Activated CD4-positive, alpha-beta T cell treated with anti-CD3 and anti-CD28 coated beads, Interleukin-2, Interleukin-4, amounts not matched to agents 100 ng/mL and 50 ng/mL, durations not matched to agents 16 hours and 8 hours (primary cell): ENCODE measurements around the gene PPP6R3.

Source experiments
- DNase-seq: peaks from one replicate; pipeline ENCODE4 v3.0.0-alpha.2; 2020; ENCODE audit warnings: low spot score

Gene PPP6R3

DNA sequence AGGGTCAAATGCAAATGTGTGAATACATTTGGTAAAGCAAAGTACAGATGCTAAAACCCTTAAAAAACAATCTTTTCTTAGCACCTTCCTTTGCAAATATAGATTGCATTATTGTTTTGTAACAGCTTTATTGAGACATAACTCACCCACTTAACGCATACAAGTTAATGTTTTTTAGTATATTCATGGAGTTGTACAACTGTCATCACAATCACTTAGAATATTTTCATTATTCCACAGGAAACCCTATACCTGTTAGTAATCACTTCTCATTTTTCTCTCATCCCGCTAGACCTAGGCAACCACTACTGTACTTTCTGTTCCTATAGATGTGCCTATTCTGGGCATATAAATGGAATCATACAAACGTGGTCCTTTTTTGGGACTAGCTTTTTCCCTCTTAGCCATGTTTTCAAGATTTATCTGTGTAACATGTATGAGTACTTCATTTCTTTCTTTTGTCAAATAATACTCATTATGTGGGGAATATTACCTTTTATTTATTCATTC is 34.7 kb downstream of the PPP6R3 start:
- no peak for DNase-seq

DNA sequence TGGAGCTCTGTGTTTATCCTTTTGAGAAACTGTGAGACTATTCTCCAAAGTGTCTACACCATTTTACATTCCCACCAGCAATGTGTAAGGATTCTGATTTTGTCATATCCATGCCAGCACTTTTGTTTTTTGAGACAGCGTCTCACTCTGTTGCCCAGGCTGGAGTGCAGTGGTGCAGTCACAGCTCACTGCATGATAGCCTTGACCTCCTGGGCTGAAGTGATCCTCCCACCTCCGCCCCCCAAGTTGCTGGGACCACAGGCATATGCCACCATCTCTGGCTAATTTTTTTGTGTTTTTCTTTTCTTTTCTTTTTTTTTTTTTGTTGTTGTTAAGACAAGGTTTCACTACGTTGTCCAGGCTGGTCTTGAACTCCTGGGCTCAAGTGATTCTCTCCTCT is 35.3 kb downstream of the PPP6R3 start:
- DNase-seq: no peak

GRCh38 chr11:68497761-68498160 is 37.2 kb downstream of the PPP6R3 start:
- no peak for DNase-seq

DNA sequence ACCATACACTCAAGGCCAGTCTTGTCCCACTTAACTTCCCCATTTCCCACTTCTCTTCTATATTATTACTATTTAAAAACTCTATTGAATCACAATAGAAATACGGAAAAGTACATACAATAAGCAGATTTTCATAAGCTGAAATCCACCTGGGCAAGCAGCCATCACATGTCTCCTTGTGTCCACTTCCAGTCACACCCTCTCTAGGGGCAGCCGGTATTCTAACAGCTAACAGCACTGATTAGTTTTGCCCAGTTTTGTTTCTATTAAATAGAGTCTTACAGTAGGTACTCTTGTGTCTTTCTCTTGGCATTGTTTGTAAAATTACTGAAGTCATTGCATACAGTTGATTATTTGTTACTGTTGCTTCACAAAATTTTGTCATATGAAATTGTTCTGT is 37.8 kb downstream of the PPP6R3 start:
- DNase-seq: no peak

DNA sequence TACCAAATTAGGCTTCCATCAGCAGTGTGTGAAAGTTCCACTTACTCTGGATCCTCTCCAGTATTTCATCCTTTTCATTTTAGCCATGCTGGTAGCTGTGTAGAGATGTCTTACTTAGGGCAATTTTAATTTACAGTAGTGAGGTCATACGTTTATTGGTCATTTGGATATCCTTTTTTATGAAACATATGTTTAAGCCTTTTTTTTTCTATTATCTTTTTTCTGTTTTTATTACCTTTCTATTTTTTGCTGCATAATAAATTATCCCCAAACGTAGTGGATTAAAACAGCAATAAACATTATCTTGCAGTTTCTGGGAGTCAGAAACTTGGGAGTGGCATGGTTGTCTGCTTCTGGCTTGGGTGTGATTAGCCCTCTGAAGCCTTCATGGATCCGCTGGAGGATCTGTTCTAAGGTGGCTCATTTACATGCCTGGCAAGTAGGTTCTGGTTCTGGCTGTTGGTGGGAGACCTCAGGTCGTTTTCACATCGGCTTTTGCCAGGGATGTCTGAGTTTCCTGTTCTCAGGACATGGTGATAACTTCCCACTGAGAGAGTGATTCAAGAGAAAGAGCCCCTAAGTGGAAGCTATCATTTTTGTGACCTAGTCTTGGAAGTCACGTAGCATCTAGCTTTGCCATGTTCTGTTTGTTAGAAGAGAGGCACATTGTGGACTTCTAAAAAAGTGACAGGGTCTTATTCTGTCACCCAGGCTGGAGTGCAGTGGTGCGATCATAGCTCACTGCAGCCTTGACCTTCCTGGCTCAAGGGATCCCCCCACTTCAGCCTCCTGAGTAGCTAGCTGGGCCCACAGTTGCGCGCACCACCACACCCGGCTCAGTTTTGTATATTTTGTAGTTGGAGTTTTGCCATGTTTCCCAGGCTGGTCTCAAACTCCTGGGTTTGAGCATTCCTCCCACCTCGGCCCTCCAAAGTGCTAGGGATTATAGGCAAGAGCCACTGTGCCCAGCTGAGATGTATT is 38.6 kb downstream of the PPP6R3 start:
- DNase-seq: no peak

GRCh38 chr11:68500206-68500605 is 39.7 kb downstream of the PPP6R3 start:
- no peak for DNase-seq

DNA sequence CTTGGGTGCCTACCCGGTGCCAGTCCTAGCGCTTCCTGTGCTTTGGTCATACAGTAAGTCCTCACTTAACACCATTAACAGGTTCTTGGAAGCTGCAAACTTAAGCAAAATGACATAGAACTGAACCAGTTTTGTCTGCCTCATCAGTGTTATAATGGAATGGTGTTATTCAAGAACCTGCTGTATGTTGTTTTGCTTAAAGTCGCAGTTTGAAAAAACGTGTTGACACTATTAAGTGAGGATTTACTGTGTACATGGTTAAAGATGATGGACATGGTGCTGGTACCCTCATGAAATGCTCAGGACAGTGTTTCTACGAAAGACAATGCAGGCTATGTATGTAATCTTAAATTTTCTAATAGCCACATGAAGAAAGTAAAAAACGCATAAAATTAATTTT is 41.3 kb downstream of the PPP6R3 start:
- DNase-seq: no peak

- DNase-seq: no peak
Measured at GRCh38 chr11:68503251-68503687, 42.7 kb downstream of the PPP6R3 start.

- no peak for DNase-seq
Measured at GRCh38 chr11:68503792-68504191, 43.2 kb downstream of the PPP6R3 start.

DNA sequence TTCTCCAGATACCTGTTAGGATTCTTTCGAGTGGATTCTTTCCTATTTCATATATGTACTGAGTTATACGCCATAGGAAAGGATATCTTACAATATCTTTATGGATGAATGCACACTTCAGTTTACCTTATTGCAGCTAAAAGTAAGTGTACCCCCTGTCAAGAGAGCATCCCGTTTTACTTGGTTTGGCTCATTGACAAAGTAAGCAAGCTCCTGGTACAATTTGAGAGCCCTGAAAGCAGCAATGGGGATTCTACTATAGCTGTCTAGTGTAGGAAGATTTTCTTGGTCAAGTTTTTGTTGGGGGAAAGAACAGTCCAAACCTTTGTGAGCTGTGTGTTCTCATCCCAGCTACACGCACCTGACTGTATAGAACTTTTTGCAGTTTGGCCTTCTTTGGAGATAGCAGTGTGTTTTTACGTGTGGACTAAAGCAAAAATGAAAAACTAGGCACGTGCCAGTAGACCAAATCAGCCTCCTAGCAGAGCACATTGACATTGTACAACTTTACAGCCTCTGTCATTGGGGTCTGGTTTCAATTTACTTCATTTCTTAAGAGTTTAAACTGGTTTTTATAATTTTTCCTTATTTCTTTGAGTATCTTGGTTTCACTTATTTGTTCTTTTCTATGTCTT is 44.0 kb downstream of the PPP6R3 start:
- no peak for DNase-seq

- DNase-seq: no peak
Measured at GRCh38 chr11:68505596-68505995, 45.0 kb downstream of the PPP6R3 start.

- no peak for DNase-seq
Measured at GRCh38 chr11:68506908-68507307, 46.4 kb downstream of the PPP6R3 start.

DNA sequence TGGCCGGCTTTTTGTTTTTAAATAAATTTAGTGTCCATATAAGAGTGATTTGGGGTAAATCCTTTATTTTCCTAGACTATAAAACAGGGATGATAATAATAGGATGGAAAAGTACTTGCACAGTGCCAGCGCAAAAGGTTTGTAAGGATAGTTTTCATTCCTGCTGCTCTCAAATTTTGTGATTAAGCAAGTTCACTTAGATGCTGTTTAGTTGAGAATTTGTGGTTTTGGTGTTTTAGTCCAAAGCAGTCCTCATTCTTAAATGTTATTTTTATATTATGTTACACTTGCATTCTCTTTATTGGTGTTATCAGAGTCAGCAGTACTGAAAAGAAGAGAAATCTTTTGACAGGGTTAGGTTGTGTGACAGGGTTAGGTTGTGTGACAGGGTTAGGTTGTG is 47.9 kb downstream of the PPP6R3 start:
- no peak for DNase-seq

- no peak for DNase-seq
Measured at GRCh38 chr11:68509066-68509465, 48.5 kb downstream of the PPP6R3 start.

- DNase-seq: no peak
Measured at GRCh38 chr11:68513930-68514487, 53.5 kb downstream of the PPP6R3 start.

DNA sequence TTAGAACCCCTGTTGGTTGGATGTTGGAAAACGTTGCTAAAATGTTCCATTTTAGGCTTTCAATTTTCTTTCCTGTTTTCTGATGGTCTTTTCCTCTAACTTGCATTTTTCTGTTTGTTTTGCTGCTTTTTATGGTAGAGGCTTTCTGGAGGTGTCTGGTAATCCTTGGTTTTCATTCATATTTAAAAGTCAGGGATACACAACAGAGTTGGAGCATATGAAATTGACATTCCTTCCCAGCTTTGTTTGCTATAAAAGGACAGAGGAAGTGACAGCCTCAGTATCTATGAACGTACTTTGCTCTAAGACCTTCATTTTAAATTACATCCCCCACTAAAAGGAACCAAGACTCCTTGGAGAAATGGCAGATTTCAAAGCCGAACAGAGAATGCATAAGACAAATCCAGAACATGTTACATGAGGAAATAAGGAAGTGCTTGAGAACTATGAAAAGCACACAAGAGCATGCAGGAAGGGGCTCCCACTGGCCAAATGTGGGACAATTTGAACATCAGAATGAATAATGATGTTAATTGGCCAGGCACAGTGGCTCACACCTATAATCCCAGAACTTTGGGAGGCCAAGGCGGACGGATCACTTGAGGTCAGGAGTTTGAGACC is 56.7 kb downstream of the PPP6R3 start:
- DNase-seq: no peak

DNA sequence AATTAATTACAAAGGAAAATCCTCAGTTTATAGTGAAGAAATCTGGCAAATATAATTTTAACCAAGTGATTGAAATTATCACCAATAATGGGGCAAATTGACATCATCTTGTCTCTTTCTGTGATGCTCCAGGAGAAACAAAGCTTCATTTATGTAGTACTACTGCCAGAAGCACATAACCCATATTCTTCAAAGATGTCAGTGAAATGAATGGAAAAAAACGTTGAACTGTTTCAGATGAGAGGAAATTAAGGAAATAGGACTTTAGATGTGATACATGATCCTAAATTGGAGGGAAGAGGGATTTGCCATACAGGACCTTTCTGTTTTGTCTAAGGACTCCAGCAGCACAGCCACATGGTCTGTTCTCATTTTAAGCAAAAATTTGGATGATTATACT is 57.6 kb downstream of the PPP6R3 start:
- no peak for DNase-seq

GRCh38 chr11:68521969-68522652 is 61.6 kb downstream of the PPP6R3 start:
- DNase-seq: no peak

DNA sequence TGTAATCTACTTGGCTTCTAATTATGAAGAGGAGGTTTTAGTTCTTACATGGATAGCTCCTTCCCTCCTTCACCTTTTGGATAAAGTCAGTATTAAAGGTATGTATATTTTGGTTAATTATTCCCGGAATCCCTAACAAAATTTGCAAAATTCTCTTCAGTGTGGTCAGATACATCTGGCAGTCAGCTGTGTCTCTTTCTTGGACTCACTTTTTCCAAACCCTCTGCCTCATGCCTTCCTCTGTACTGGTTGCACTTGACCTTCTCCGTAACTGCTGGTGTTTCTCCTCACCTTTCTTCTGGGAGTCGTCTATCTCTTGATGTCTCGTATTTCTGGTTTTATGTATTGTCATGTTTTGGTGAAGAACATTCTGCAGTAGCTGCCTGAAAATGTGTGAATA is 62.5 kb downstream of the PPP6R3 start:
- no peak for DNase-seq

DNA sequence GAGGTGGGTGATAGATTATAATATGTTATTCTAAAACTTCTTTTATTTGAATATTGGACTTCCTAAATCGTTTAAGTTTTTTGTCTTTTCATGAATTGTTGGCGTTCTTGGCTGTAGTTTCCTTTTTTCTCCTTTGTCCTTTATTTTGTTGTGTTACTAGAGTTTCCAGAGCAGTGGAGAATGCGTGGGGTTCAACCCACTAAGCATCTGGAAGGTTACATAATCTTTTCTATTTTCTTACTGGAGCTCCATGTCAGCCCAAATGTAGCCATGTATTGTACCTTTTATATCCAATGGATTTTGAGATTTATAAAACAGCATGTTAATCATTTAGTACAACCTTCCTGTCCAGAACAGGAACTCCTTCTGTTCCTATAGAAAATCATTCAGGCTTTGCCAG is 63.2 kb downstream of the PPP6R3 start:
- no peak for DNase-seq

DNA sequence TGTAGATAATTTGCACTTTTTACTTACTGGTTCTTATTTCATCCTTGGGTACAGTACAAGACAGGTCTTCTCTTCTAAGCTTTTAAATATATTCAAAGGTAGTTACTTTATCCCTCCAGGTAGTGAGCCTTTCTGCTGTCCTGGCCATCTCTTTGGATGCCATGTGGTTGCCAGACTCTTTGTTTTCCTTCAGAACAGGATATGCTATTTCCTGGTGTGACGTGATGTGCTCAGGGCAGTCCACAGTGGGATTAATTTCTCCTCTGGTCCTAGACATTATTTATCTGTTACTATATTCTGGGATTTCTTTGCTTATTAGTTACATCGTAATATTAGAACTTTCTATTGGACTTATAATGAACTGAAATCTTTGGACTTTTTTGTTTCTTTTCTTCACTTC is 63.7 kb downstream of the PPP6R3 start:
- no peak for DNase-seq

- DNase-seq: no peak
Measured at GRCh38 chr11:68524681-68525080, 64.1 kb downstream of the PPP6R3 start.
